CD4-positive, alpha-beta memory T cell (primary cell): ENCODE measurements around the gene ZNF121. TPM values are rescaled to one million over a fixed set of nuclear protein-coding genes. Genes with fewer than 3 reads are reported as not detected.
A peak's percentile ranks its signal among the peaks of the same experiment; 100 is the strongest.
"Not testable (repeated sequence)": the region's sequence is repeated elsewhere in the genome, so short reads cannot be mapped to it uniquely, and the experiment has no call there.

Experiments used
- CTCF ChIA-PET: fragments of 350-600 bp; sonication (Branson Sonifier 250); formaldehyde crosslinking; loops from one replicate; lab custom pipeline; 2021; ENCODE audit warnings: inconsistent platforms; ENCODE audit not compliant: partially characterized antibody; lab: Charles Lee
- POLR2A ChIA-PET: fragments of 350-600 bp; sonication (Branson Sonifier 250); formaldehyde crosslinking; loops from one replicate; lab custom pipeline; 2021; ENCODE audit not compliant: partially characterized antibody; lab: Charles Lee
- DNase-seq, 5 donors: peaks; one replicate each; pipeline versions ENCODE4 v3.0.0 to v3.0.0-alpha.2; 2020 to 2022; ENCODE audit warnings: mixed read lengths in 1 of 5
- H3K27ac ChIP-seq: one replicate; pipeline ENCODE4 v1.7.0; 2013; ENCODE audit warnings: low read depth, low read length
- H3K27me3 ChIP-seq: 2 replicates; pipeline ENCODE4 v1.7.0; 2013; ENCODE audit warnings: mild to moderate bottlenecking, low read length, moderate library complexity; ENCODE audit not compliant: insufficient read depth
- H3K36me3 ChIP-seq: 2 replicates; pipeline ENCODE4 v1.7.0; 2013; ENCODE audit warnings: mild to moderate bottlenecking, low read length, moderate library complexity; ENCODE audit not compliant: insufficient read depth
- H3K4me1 ChIP-seq: 2 replicates; pipeline ENCODE4 v1.7.0; 2013; ENCODE audit warnings: mild to moderate bottlenecking, low read length, moderate library complexity; ENCODE audit not compliant: insufficient read depth
- H3K4me3 ChIP-seq, 2 donors: one replicate each; pipeline ENCODE4 v1.7.0; 2013; ENCODE audit warnings: low read length in 2 of 2, mild to moderate bottlenecking in 1 of 2
- H3K9me3 ChIP-seq, 2 donors: one replicate each; pipeline ENCODE4 v1.7.0; 2013; ENCODE audit warnings: low read length in 2 of 2, control low read depth in 1 of 2; ENCODE audit not compliant: control insufficient read depth in 1 of 2
- H3K27ac Mint-ChIP-seq, 7 donors: one replicate each; pipeline ENCODE4 v1.8.0; 2020 to 2021; ENCODE audit warnings: mixed read lengths in 7 of 7, mild to moderate bottlenecking in 6 of 7, inconsistent platforms in 3 of 7, moderate library complexity in 3 of 7
- H3K27me3 Mint-ChIP-seq, 2 donors: one replicate each; pipeline ENCODE4 v1.8.0; 2020 to 2021; ENCODE audit warnings: mixed read lengths in 2 of 2
- H3K36me3 Mint-ChIP-seq, 2 donors: one replicate each; pipeline ENCODE4 v1.8.0; 2020 to 2021; ENCODE audit warnings: mixed read lengths in 2 of 2, inconsistent platforms in 1 of 2, mild to moderate bottlenecking in 1 of 2
- H3K4me1 Mint-ChIP-seq, 4 donors: one replicate each; pipeline ENCODE4 v1.8.0; 2020 to 2021; ENCODE audit warnings: mixed read lengths in 4 of 4, mild to moderate bottlenecking in 1 of 4
- H3K4me3 Mint-ChIP-seq, 8 donors: one replicate each; pipeline ENCODE4 v1.8.0; 2020 to 2021; ENCODE audit warnings: mixed read lengths in 8 of 8, mild to moderate bottlenecking in 7 of 8, moderate library complexity in 6 of 8, inconsistent platforms in 3 of 8
- H3K9me3 Mint-ChIP-seq, 8 donors: one replicate each; pipeline ENCODE4 v1.8.0; 2020 to 2021; ENCODE audit warnings: mixed read lengths in 8 of 8, mild to moderate bottlenecking in 5 of 8, inconsistent platforms in 3 of 8, moderate library complexity in 1 of 8
- intact Hi-C: fragments of 100-400 bp; cut with micrococcal nuclease; formaldehyde crosslinking; loops from one replicate; pipeline ENCODE4 v1.15.1; 2023
- polyA plus RNA-seq, 2 donors: library from polyadenylated mRNA; unstranded; fragments of 300-500 nt; fragmentation: Illumina TruSeq; gene quantifications; one replicate each; pipeline ENCODE4 v1.2.3, GENCODE V29; 2021
- total RNA-seq, 2 experiments: library from RNA; stranded (reverse); gene quantifications; one replicate each; pipeline ENCODE4 v1.2.3, GENCODE V29; 2021

The ZNF121 gene
- total and polyA plus RNA-seq, 4 experiments from 2014 or later = 2.1 to 53.0 (median 25.7) TPM

DNA sequence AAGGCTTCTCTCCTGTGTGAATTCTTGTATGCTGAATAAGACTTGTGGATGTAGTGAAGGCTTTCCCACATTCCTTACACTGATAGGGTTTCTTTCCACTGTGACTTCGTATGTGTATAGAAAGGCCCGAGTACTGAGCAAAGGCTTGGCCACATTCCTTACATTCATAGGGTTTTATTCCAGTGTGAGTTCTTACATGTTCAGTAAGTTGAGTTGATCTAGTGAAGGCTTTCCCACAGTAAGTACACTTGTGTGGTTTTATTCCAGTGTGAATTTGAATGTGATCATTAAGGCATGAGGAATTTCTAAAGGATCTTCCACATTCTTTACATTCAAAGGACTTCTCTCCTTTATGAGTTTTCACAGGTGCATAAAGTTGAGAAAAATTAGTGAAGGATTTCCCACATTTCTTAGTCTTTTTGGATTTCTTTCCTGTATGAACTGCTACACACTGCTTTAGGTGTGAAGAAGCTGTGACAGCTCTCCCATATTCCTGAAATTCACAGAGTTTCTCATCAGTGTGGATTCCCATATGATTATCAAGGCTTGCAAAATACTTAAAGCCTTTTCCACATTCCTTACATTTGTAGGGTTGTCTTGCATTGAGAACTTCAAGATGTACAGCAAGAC, 26.3 kb upstream of the ZNF121 start:
- H3K9me3 ChIP-seq = peaks cover 5 to 37% of the 10 kb centered on the region in 2 donors
- H3K27ac ChIP-seq = no peak overlapping the region
- ChIA-PET CTCF (interaction anchor here (1.1 kb wide), 2 partner anchors 9 to 185 kb away, joined by 3 read pairs; no protein-coding TSS in a partner anchor), POLR2A (no interaction called here)
- Mint-ChIP-seq H3K27me3 (no peaks in the 10 kb centered on the region), H3K4me3 (no peak overlapping the region), H3K27ac (no peak overlapping the region), H3K9me3 (peaks cover 4 to 74% (median 57%) of the 10 kb centered on the region in 8 donors), H3K36me3 (peaks cover 65 to 73% of the 10 kb centered on the region in 2 donors), H3K4me1 (no peaks in the 10 kb centered on the region)
- intact Hi-C loops = no loop called here
- H3K27me3 ChIP-seq = no peaks in the 10 kb centered on the region
- no peak overlapping the region for H3K4me3 ChIP-seq
- no peaks in the 10 kb centered on the region for H3K4me1 ChIP-seq
- no peak for DNase-seq
- peaks cover 54% of the 10 kb centered on the region for H3K36me3 ChIP-seq

DNA sequence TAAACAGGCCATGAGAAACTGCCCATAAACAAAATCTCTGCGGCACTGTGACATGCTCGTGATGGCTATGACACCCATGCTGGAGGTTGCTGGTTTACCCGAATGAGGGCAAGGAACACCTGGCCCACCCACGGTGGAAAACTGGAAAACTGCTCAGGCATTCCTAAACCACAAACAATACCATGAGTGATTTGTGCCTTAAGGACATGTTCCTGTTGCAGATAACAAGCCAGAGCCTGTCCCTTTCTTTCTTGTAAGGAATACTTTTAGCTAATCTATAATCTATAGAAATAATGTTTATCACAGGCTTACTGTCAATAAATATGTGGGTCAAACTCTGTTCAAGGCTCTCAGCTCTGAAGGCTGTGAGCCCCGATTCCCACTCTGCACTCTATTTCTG, 24.6 kb upstream of the ZNF121 start:
- no peaks in the 10 kb centered on the region for H3K4me1 Mint-ChIP-seq
- H3K36me3 Mint-ChIP-seq = peaks cover 56 to 63% of the 10 kb centered on the region in 2 donors
- no peak overlapping the region for H3K27ac Mint-ChIP-seq
- H3K9me3 ChIP-seq = peaks cover 5 to 37% of the 10 kb centered on the region in 2 donors
- no peaks in the 10 kb centered on the region for H3K27me3 ChIP-seq
- ChIA-PET POLR2A (no interaction called here), CTCF (no interaction called here)
- H3K36me3 ChIP-seq = peaks cover 39% of the 10 kb centered on the region
- H3K4me3 Mint-ChIP-seq = no peak overlapping the region
- intact Hi-C loops = no loop called here
- H3K4me3 ChIP-seq = no peak overlapping the region
- H3K9me3 Mint-ChIP-seq = peaks cover 4 to 87% (median 62%) of the 10 kb centered on the region in 8 donors
- H3K4me1 ChIP-seq = no peaks in the 10 kb centered on the region
- no peaks in the 10 kb centered on the region for H3K27me3 Mint-ChIP-seq
- H3K27ac ChIP-seq = no peak overlapping the region
- no peak for DNase-seq

DNA sequence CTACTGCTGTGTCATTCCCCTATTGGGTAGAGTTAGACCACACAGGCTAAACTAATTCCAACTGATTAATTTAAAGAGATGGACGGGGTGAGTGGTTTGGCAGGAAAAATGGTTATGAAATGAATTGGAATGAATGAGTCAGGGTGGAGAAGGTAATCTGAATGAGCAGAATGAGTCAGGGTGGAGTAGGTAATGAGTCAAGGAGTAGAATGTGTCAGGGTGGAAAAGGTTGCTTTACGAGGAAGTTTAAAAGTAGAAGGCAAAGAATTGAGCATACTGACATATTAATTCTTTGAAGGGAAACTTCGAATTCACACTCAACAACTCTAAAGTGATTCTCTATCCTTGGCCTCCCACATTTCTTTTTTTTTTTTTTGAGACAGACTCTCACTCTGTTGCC, 12.7 kb upstream of the ZNF121 start:
- no peaks in the 10 kb centered on the region for H3K4me1 Mint-ChIP-seq
- H3K27ac Mint-ChIP-seq = no peak overlapping the region
- peaks cover 0 to 13% of the 10 kb centered on the region in 2 donors for H3K27me3 Mint-ChIP-seq
- CTCF ChIA-PET = no interaction called here
- Histone ChIP-seq H3K27ac (no peak overlapping the region), H3K9me3 (no peaks in the 10 kb centered on the region), H3K27me3 (no peaks in the 10 kb centered on the region), H3K36me3 (no peaks in the 10 kb centered on the region), H3K4me1 (no peaks in the 10 kb centered on the region), H3K4me3 (no peak overlapping the region)
- no peak overlapping the region for H3K4me3 Mint-ChIP-seq
- H3K36me3 Mint-ChIP-seq = peaks cover 6 to 9% of the 10 kb centered on the region in 2 donors
- POLR2A ChIA-PET = no interaction called here
- DNase-seq = no peak
- H3K9me3 Mint-ChIP-seq = peaks cover 0 to 33% (median 20%) of the 10 kb centered on the region in 8 donors
- intact Hi-C loops = no loop called here

DNA sequence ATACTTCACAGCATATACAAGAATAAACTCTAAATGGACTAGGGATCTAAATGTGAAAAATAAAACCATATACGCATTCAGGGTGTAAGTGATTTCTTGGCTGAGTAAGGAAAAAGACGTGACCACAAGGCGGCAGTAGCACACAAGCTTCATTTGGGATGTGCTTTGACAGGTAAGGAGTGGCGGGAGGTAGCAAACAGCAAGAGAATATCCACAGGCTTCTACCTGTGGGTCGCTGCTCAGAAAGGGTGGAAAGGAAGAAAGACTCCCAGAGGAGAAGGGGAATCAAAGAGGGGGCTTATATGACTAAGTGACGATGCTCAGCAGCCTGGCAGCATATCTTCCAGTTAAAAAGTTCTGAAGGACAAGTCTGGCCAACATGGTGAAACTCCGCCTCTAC, 2.5 kb upstream of the ZNF121 start:
- intact Hi-C loops = loop anchor here (1.0 to 2.0 kb wide), 4 partner anchors 210 to 450 kb away; no protein-coding TSS in a partner anchor
- H3K27me3 Mint-ChIP-seq = peaks cover 2 to 4% of the 10 kb centered on the region in 2 donors
- peak overlapping the region in 2 of 8 donors; percentile 1 to 4 for H3K4me3 Mint-ChIP-seq
- no peaks in the 10 kb centered on the region for H3K9me3 ChIP-seq
- ChIA-PET CTCF (interaction anchor here (0.6 to 3.1 kb wide), 8 partner anchors 9 to 661 kb away, joined by 3 to 15 read pairs (median 4); partner anchors contain the start of gene ZNF561), POLR2A (interaction anchor here (0.6 to 1.0 kb wide), 2 partner anchors 182 to 219 kb away, joined by 4 read pairs; partner anchors contain the start of gene ZNF846)
- H3K36me3 Mint-ChIP-seq = peaks cover 5 to 15% of the 10 kb centered on the region in 2 donors
- peaks cover 0 to 2% (median 0%) of the 10 kb centered on the region in 8 donors for H3K9me3 Mint-ChIP-seq
- H3K27me3 ChIP-seq = no peaks in the 10 kb centered on the region
- H3K36me3 ChIP-seq = no peaks in the 10 kb centered on the region
- no peak overlapping the region for H3K27ac ChIP-seq
- no peak overlapping the region for H3K4me3 ChIP-seq
- DNase-seq = peak; percentile 70 to 78 (median 71)
- H3K27ac Mint-ChIP-seq = peak overlapping the region in 2 of 7 donors; percentile 3 to 32
- H3K4me1 Mint-ChIP-seq = peaks cover 10 to 32% (median 17%) of the 10 kb centered on the region in 4 donors
- peaks cover 16% of the 10 kb centered on the region for H3K4me1 ChIP-seq

DNA sequence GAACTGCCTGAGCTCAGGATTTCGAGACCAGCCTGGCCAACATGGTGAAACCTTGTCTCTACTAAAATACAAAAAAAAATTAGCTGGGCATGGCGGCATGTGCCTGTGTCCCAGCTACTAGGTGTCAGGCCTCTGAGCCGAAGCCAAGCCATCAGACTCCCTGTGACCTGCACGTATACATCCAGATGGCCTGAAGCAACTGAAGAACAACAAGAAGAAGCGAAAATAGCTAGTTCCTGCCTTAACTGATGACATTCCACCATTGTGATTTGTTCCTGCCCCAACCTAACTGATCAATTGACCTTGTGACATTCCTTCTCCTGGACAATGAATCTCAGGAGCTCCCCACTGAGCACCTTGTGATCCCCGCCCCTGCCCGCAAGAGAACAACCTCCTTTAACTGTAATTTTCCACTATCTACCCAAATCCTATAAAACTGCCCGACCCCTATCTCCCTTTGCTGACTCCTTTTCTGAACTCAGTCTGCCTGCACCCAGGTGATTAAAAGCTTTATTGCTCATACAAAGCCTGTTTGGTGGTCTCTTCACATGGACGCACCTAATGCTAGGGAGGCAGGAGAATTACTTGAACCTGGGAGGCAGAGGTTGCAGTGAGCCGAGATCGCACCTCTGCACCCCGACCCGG, 2.1 kb downstream of the ZNF121 start:
- Mint-ChIP-seq H3K36me3 (peaks cover 38 to 48% of the 10 kb centered on the region in 2 donors), H3K9me3 (peaks cover 0 to 29% (median 12%) of the 10 kb centered on the region in 8 donors), H3K4me1 (peaks cover 27 to 66% (median 44%) of the 10 kb centered on the region in 4 donors), H3K27ac (peak overlapping the region; percentile 58 to 95 (median 80)), H3K4me3 (peak overlapping the region; percentile 49 to 84 (median 82))
- peaks cover 26% of the 10 kb centered on the region for H3K4me1 ChIP-seq
- H3K27me3 Mint-ChIP-seq, DNase-seq, H3K4me3 ChIP-seq, H3K9me3 ChIP-seq, POLR2A ChIA-PET, H3K27ac ChIP-seq, intact Hi-C loops, H3K36me3 ChIP-seq, H3K27me3 ChIP-seq: not testable (repeated sequence)
- CTCF ChIA-PET = interaction anchor here (0.6 to 3.8 kb wide), 3 partner anchors 20 to 377 kb away, joined by 3 to 12 read pairs (median 3); no protein-coding TSS in a partner anchor

DNA sequence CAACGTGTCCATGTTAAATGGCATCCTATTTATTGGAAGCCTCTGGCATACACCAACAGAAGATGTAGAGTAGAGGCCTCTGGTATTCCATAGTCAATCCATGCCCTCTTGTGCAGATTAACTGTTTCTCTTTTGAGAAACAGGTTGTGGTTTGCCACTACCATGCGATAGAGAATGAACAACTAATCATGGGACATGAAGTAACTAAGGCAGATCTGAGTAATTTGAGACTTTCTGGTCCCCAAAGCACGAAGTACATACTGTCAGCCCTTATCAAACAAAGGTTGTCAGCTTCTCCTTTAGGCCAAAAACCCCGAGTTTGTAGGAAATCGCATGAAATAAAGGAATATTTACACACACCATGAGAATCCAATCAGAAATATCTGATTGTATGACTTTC, 3.6 kb downstream of the ZNF121 start:
- H3K4me3 ChIP-seq = no peak overlapping the region
- Mint-ChIP-seq H3K4me1 (peaks cover 27 to 70% (median 43%) of the 10 kb centered on the region in 4 donors), H3K27me3 (no peaks in the 10 kb centered on the region), H3K9me3 (peaks cover 0 to 43% (median 25%) of the 10 kb centered on the region in 8 donors), H3K27ac (peak overlapping the region in 1 of 7 donors; percentile 84), H3K4me3 (peak overlapping the region in 2 of 8 donors; percentile 56 to 82), H3K36me3 (peaks cover 50 to 57% of the 10 kb centered on the region in 2 donors)
- DNase-seq = no peak
- ChIA-PET POLR2A (no interaction called here), CTCF (no interaction called here)
- intact Hi-C loops = no loop called here
- no peaks in the 10 kb centered on the region for H3K36me3 ChIP-seq
- no peaks in the 10 kb centered on the region for H3K27me3 ChIP-seq
- H3K27ac ChIP-seq = no peak overlapping the region
- H3K9me3 ChIP-seq = peaks cover 0 to 5% of the 10 kb centered on the region in 2 donors
- peaks cover 26% of the 10 kb centered on the region for H3K4me1 ChIP-seq

DNA sequence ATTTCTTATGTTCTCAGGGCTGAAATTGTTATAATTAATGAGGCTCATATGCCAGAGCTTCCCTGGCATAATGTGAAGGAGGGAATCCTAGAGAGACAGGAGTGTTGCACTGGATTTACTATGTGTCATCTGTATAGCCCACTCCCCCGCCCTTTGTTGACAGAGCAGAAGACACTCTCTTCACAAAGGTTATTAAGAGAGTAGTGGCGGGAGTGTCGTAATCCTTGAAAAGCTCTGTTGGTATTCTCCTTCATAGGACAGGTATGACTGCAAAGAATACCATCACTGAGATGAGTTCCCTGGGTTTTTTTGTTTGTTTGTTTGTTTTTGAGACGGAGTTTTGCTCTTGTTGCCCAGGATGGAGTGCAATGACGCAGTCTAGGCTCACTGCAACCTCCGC, 14.0 kb downstream of the ZNF121 start:
- intact Hi-C loops = no loop called here
- Mint-ChIP-seq H3K27me3 (no peaks in the 10 kb centered on the region), H3K27ac (no peak overlapping the region), H3K4me1 (peaks cover 0 to 28% (median 6%) of the 10 kb centered on the region in 4 donors), H3K9me3 (peaks cover 3 to 96% (median 86%) of the 10 kb centered on the region in 8 donors), H3K36me3 (peaks cover 76 to 86% of the 10 kb centered on the region in 2 donors), H3K4me3 (no peak overlapping the region)
- no peak for DNase-seq
- no peaks in the 10 kb centered on the region for H3K27me3 ChIP-seq
- CTCF ChIA-PET = no interaction called here
- no peak overlapping the region for H3K4me3 ChIP-seq
- POLR2A ChIA-PET = no interaction called here
- no peaks in the 10 kb centered on the region for H3K4me1 ChIP-seq
- peaks cover 0 to 80% of the 10 kb centered on the region in 2 donors for H3K9me3 ChIP-seq
- H3K27ac ChIP-seq = no peak overlapping the region
- H3K36me3 ChIP-seq = peaks cover 33% of the 10 kb centered on the region
